Measurements from ENCODE around the gene CDC73. TPM values are rescaled to one million over a fixed set of nuclear protein-coding genes. Genes with fewer than 3 reads are reported as not detected.
A peak's percentile ranks its signal among the peaks of the same experiment; 100 is the strongest.

Gene CDC73
- total RNA-seq, result 57.7 TPM
- long read RNA-seq, full-length matches to known transcripts, result 71 of 112 reads
- long read RNA-seq, partial matches to known transcripts, result 29 of 112 reads
- long read RNA-seq, other reads (novel, unspliced or antisense), result 12 of 112 reads

DNA sequence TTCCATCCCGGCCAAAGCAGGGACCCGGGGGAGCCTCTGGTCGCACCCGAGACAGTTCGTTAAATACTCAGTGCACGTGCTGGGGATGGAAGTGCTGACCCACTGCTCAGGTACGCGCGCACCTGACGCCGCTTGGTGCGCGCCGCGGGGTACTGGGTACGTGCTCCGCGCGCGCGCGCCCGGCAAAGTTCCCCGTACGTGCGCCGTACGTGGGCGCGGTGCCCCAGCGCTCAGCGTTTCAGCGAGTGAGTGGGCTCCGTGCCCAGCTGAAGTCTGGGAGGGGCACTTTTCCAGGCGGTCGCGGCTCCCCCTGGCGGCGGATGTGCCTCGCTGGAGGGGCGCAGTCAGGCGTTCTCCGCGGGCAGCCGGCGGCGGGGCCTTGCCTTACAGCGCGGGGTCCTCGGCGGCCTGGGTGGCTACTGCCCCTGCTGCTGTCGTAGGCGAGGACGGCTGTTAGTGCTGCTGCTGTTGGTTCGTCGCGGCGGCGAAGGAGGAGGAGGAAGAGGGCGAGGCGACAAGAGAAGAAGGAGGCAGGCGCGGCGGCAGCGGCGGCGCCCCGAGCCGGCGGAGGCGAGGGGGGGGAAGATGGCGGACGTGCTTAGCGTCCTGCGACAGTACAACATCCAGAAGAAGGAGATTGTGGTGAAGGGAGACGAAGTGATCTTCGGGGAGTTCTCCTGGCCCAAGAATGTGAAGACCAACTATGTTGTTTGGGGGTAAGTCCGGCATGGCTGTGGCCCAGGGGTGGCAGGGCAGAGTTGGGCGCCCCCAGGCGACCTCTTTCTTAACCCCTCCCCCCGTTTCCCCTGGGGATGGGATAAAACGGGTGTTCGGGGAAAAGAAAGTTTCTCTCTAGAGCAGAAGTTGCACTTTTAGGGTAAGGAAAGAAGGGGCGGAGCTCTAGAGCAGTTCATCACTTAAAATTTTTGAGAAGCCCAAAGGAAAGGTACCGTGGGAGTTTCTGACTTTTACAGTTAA lies at the start of gene CDC73:
CDC73 (plus strand) TSS at position 416 of the 978 bp plus-strand sequence; CDS start at position 586, 170 bp downstream.
- peak; percentile 99 for DNase-seq (ENCODE audit: low spot score)
- intact Hi-C loops (cut with DNase I), result loop anchor here (1.0 to 5.0 kb wide), 3 partner anchors 17 to 315 kb away; partner anchors contain the start of genes GLRX2, RGS2, RO60 and UCHL5

DNA sequence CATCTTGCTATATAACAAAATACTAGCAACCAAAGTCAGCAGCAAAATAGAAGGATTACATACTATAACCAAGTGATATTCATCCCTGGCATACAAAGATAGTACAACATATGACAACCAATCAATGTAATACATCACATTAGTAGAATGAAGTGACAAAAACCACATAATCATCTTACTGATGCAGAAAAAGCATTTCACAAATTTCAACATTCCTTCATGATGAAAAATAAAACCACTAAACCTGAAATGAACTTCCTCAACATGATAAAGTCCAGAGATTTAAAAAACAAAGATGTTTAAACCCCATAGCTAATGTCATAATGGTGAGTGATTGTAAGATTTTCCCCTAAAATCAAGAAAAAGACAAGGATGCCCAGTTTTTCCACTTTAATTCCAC lies 43.8 kb upstream of the CDC73 start:
- intact Hi-C loops (cut with DNase I), result no loop called here
- no peak for DNase-seq (ENCODE audit: low spot score)

GRCh38 chr1:193079187-193079586 lies 42.6 kb upstream of the CDC73 start:
- intact Hi-C loops (cut with DNase I), result no loop called here
- DNase-seq (ENCODE audit: low spot score), result no peak

DNA sequence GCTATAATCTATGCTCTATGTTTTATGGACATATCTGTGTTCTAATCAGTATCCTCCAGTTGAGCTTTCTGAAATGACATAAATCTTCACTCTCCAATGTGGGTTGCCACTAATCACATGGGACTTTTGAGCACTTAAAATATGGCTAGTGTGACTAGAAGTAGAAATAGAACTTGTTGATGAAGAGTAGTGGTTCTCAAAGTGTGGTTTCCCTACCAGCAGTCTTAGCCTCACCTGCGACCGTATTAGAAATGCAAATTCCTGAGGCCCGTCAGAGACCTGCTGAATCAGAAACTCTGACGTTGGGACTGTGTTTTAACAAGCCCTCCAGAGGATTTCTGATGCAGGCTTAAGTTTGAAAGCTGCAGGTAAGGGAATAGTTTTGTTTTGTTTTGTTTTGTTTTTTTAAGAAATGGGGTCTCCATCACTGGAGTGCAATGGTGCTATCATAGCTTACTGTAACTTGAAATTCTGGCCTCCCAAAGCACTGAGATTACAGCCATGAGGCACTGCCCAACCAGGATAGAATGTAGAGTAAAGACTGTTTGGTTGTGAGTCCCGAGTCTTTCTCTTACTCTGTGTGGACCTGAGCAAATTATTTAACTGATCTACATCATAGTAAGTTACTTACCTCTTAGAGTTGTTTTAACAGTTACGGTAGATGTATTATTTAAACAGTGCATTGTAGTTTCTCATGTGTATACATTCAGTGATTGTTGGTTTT lies 38.3 kb upstream of the CDC73 start:
- intact Hi-C loops (cut with DNase I), result no loop called here
- DNase-seq (ENCODE audit: low spot score), result no peak

DNA sequence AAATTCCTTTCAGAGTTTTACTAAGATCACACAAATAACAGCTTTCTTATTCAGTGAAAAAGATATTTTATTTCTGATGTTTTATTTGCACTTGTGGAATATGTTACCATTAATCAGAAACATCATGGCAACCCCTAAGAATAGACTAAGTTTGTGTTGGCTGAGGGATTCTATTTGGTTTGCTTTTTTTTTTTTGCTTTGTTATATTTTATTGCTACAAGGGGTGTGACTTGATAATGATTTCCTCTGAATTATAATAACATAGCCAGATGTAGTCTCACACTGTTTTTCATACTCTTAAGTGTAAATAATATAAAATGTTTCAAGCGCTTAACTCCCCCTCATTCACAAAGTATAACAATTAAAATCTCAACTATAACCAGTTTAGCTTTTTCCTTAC lies 36.6 kb upstream of the CDC73 start:
- no peak for DNase-seq (ENCODE audit: low spot score)
- intact Hi-C loops (cut with DNase I), result no loop called here

- intact Hi-C loops (cut with DNase I), result no loop called here
- no peak for DNase-seq (ENCODE audit: low spot score)
Measured at GRCh38 chr1:193086342-193086741, 35.5 kb upstream of the CDC73 start.

DNA sequence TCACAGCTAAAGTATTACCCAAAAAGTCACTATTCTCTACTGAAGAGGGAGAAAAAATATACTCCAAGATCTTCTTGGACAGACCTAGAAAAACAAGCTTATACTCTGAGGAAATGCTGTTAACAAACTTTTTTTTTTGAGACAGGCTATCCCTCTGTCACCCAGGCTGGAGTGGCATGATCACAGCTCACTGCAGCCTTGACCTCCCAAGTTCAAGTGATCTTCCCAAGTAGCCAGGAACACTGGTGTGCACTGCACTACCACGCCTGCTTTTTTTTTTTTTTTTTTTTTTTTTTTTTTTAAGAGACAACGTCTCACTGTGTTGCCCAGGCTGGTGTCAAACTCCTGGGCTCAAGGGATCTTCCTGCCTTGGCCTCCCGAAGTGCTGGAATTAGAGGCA lies 33.9 kb upstream of the CDC73 start:
- intact Hi-C loops (cut with DNase I), result no loop called here
- no peak for DNase-seq (ENCODE audit: low spot score)

GRCh38 chr1:193090865-193091264 lies 31.0 kb upstream of the CDC73 start:
- no peak for DNase-seq (ENCODE audit: low spot score)
- intact Hi-C loops (cut with DNase I), result no loop called here

GRCh38 chr1:193094112-193094511 lies 27.7 kb upstream of the CDC73 start:
- DNase-seq (ENCODE audit: low spot score), result no peak
- intact Hi-C loops (cut with DNase I), result no loop called here

- intact Hi-C loops (cut with DNase I), result loop anchor here (10.0 kb wide), 1 partner anchor 628 kb away; no protein-coding TSS in a partner anchor
Measured at GRCh38 chr1:193102662-193103061, 19.2 kb upstream of the CDC73 start.

DNA sequence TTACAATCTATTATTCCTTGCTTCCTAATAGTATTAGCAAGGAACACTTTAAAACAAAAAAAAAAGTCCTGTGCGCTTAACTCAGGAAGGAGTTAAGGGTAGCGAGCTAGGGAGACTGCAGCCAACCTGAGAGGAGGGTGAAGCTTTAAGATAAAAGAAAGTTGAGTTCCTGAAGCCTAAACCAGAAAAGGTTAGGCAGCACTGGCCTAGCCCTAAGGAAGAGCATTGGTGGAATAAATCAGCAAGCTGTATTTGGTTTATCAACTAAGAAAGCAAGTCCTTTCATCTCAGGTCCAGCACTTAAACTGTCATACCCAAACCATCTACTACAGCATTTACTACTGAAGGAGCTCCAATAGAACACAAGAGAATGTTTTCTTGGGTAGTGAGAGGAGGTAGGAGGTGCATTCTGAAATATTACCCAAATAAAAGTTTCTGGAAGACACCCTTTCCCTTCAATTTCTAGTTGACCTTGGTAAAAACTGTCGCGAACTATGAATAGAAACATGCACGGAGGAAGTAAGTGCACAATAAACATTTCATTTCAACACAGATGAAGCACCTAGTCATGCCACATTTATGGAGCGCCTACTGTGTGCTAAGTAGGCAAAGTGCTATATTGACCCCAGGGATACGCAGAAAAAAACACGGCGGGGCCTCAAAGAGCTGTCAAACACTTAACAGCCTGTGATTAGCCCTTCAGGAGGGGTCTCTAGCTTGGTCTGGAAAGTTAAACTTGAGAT lies 17.9 kb upstream of the CDC73 start:
- no peak for DNase-seq (ENCODE audit: low spot score)
- intact Hi-C loops (cut with DNase I), result loop anchor here (10.0 kb wide), 1 partner anchor 629 kb away; no protein-coding TSS in a partner anchor

More at GRCh38 chr1:193102662-193103061, 19.2 kb upstream of the CDC73 start:
- no peak for DNase-seq (ENCODE audit: low spot score)

DNA sequence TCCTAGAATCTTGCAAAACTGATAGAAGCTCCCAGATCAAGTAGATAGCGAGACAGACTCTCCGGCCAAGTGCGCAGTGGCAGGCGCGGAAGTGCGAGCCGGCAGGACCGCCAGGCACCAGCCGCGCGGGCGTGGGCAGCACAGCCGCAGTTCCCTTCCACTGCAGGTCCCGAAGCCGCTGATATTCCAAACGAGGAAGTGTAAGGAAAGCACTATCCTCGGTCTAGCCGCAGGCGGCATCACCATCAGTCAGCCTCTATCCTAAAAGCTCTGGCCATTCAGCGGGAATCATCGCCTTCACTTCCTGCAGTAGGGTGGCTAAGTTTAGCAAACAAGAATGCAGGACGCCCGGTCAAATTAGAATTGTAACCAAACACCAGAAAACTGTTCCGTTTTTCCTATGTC lies 17.3 kb upstream of the CDC73 start:
- intact Hi-C loops (cut with DNase I), result loop anchor here (10.0 kb wide), 1 partner anchor 630 kb away; no protein-coding TSS in a partner anchor

GRCh38 chr1:193104907-193105820 lies 16.7 kb upstream of the CDC73 start, which contains the start of gene GLRX2:
TSS of gene GLRX2 (minus strand) at chr1:193105414. CDS start at chr1:193105382, 32 bp downstream.
- intact Hi-C loops (cut with DNase I), result loop anchor here (1.0 to 10.0 kb wide), 3 partner anchors 17 to 630 kb away; partner anchors contain the start of genes CDC73, RO60 and UCHL5
- peak; percentile 95 for DNase-seq (ENCODE audit: low spot score)

More for the DNA sequence above, 17.3 kb upstream of the CDC73 start:
- peak; percentile 88 for DNase-seq (ENCODE audit: low spot score)

GRCh38 chr1:193105821-193106177 lies 16.0 kb upstream of the CDC73 start:
- intact Hi-C loops (cut with DNase I), result loop anchor here (1.0 to 10.0 kb wide), 3 partner anchors 17 to 631 kb away; partner anchors contain the start of genes CDC73, RO60 and UCHL5
- DNase-seq (ENCODE audit: low spot score), result no peak

- intact Hi-C loops (cut with DNase I), result loop anchor here (10.0 kb wide), 1 partner anchor 634 kb away; no protein-coding TSS in a partner anchor
- no peak for DNase-seq (ENCODE audit: low spot score)
Measured at GRCh38 chr1:193108471-193108870, 13.4 kb upstream of the CDC73 start.

- no peak for DNase-seq (ENCODE audit: low spot score)
- intact Hi-C loops (cut with DNase I), result loop anchor here (10.0 kb wide), 1 partner anchor 635 kb away; no protein-coding TSS in a partner anchor
Measured at GRCh38 chr1:193109619-193110018, 12.2 kb upstream of the CDC73 start.

DNA sequence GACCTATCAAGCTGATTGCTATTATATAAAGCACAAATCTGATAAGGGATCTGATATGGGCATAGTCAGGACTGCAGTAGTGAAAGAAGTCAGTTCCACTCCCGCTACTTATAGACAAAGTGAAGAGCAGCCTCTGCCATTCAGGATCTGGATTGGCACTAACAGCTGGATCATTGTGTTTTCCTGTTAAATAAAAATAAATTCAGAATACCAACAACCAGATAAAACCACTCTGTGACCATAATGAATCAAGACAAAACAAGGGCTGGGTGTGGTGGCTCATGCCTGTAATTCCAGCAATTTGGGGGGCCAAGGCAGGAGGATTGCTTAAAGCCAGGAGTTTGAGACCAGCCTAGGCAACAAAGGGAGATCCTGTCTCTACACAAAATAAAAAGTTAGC lies 11.6 kb upstream of the CDC73 start:
- no peak for DNase-seq (ENCODE audit: low spot score)
- intact Hi-C loops (cut with DNase I), result no loop called here

DNA sequence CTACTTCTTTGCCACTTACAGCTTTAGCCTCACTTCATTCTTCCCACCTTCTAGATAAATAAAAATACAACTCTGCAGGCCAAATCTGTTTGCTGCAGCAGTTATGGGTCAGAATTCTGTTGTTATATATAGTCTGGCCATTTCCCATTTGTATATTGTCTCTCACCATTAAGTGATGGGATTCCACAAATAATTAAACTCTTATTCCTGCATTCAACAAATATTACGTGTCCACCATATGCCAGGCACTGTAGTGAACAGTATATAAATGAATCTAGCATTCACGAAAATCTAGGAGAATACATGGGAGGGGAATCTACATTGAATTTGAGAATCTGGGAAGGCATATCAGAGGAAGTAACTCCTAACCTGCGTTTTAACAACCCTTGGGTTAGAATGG lies 11.0 kb upstream of the CDC73 start:
- intact Hi-C loops (cut with DNase I), result no loop called here
- no peak for DNase-seq (ENCODE audit: low spot score)

All from cardiac septum (tissue), 1 donor.